ENCODE results near the gene TSPAN14.

TSPAN14 gene
- total RNA-seq, result 42.8 to 307 (median 136) reads per million in 9 experiments

- H3K4me1 Mint-ChIP-seq (ENCODE audit: low read depth in 2 of 2), result peaks cover 42% of the 10 kb centered on the region in 2 donors
- H3K4me3 Mint-ChIP-seq, result peak within 1 kb of the TSS; percentile 92 to 97
- no peaks in the 10 kb centered on the region for H3K9me3 Mint-ChIP-seq
- H3K27ac Mint-ChIP-seq, result peak within 1 kb of the TSS; percentile 92 to 93
- DNase-seq, result peak; percentile 39 to 62 (median 58)
- ATAC-seq (replicated peaks), result peak; percentile 72
- H3K36me3 Mint-ChIP-seq (ENCODE audit: insufficient read depth), result peaks cover 26% of the 10 kb centered on the region
- H3K27me3 Mint-ChIP-seq, result no peaks in the 10 kb centered on the region
These were observed at the start of gene TSPAN14 for GRCh38 chr10:80453842-80454512. TSPAN14 (plus strand) TSS chr10:80454310; CDS start chr10:80489234, 34,924 bp downstream.

GRCh38 chr10:80405035-80405434 lies 49.1 kb upstream of the TSPAN14 start:
- Mint-ChIP-seq H3K27ac (no peak overlapping the region), H3K27me3 (peaks cover 0 to 7% of the 10 kb centered on the region in 2 donors), H3K9me3 (no peaks in the 10 kb centered on the region), H3K36me3 (ENCODE audit: insufficient read depth) (no peaks in the 10 kb centered on the region), H3K4me1 (ENCODE audit: low read depth in 2 of 2) (peaks cover 7% of the 10 kb centered on the region in 2 donors), H3K4me3 (no peak overlapping the region)
- no peak for DNase-seq
- ATAC-seq (replicated peaks), result no peak

DNA sequence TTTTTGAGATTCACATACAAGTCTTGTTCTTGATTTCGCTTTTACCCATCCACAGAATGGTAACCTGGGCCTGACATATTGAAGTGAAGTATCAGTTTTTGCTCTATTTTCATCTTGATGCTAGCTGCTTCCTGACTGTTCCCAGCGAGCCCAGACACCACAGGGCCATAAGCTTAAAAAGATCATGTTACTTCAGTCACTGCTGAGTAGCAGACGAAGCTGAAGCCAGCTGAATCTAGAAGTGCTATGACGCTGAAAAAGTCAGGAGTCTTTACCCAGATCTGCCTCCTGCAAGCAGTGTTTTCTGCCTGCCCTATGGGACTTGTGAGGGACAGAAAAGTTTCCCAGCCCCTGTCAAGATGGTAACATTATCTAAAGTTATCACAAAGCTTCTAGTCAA lies 48.5 kb upstream of the TSPAN14 start:
- H3K36me3 Mint-ChIP-seq (ENCODE audit: insufficient read depth), result no peaks in the 10 kb centered on the region
- H3K27me3 Mint-ChIP-seq, result peaks cover 0 to 7% of the 10 kb centered on the region in 2 donors
- no peak overlapping the region for H3K27ac Mint-ChIP-seq
- ATAC-seq (replicated peaks), result no peak
- no peak for DNase-seq
- H3K4me1 Mint-ChIP-seq (ENCODE audit: low read depth in 2 of 2), result peaks cover 7% of the 10 kb centered on the region in 2 donors
- H3K4me3 Mint-ChIP-seq, result no peak overlapping the region
- no peaks in the 10 kb centered on the region for H3K9me3 Mint-ChIP-seq

DNA sequence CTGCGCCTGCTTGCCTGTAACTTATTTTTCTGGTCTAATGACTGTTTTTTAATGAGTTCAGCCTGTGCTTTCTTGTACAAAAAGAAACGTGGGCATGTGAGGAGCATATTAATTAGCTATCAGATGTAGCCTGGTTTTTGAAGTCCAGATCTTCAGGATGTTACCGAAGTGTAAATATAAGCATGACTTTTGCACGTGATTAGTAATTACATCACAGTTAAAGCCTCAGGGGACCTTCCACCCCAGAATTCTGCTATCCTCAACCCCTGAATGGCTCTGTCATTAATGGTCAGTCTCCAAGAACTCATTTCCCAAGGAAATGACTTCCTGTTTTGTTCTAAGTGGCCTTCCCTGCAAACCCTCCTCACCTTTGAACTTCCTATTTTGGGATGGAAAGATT lies 47.9 kb upstream of the TSPAN14 start:
- H3K4me3 Mint-ChIP-seq, result no peak overlapping the region

GRCh38 chr10:80407812-80408241 lies 46.3 kb upstream of the TSPAN14 start:
- peaks cover 7% of the 10 kb centered on the region in 2 donors for H3K4me1 Mint-ChIP-seq (ENCODE audit: low read depth in 2 of 2)
- ATAC-seq (replicated peaks) (peak; percentile 29), DNase-seq (no peak)
- H3K4me3 Mint-ChIP-seq, result peak overlapping the region; percentile 90 to 91
- H3K9me3 Mint-ChIP-seq, result no peaks in the 10 kb centered on the region
- peak overlapping the region in 1 of 2 donors; percentile 73 for H3K27ac Mint-ChIP-seq
- peaks cover 0 to 7% of the 10 kb centered on the region in 2 donors for H3K27me3 Mint-ChIP-seq
- no peaks in the 10 kb centered on the region for H3K36me3 Mint-ChIP-seq (ENCODE audit: insufficient read depth)

More for the DNA sequence above, 47.9 kb upstream of the TSPAN14 start:
- Mint-ChIP-seq H3K27me3 (peaks cover 0 to 7% of the 10 kb centered on the region in 2 donors), H3K4me1 (ENCODE audit: low read depth in 2 of 2) (peaks cover 7% of the 10 kb centered on the region in 2 donors), H3K27ac (no peak overlapping the region), H3K36me3 (ENCODE audit: insufficient read depth) (no peaks in the 10 kb centered on the region), H3K9me3 (no peaks in the 10 kb centered on the region)
- ATAC-seq (replicated peaks), result no peak
- DNase-seq, result no peak

- H3K9me3 Mint-ChIP-seq, result no peaks in the 10 kb centered on the region
- H3K27me3 Mint-ChIP-seq, result peaks cover 0 to 7% of the 10 kb centered on the region in 2 donors
- no peaks in the 10 kb centered on the region for H3K36me3 Mint-ChIP-seq (ENCODE audit: insufficient read depth)
- DNase-seq (peak; percentile 70 to 75 (median 71)), ATAC-seq (replicated peaks) (peak; percentile 96)
- peaks cover 7% of the 10 kb centered on the region in 2 donors for H3K4me1 Mint-ChIP-seq (ENCODE audit: low read depth in 2 of 2)
- peak within 1 kb of the TSS; percentile 90 to 91 for H3K4me3 Mint-ChIP-seq
- H3K27ac Mint-ChIP-seq, result peak within 1 kb of the TSS in 1 of 2 donors; percentile 73
These were observed 45.6 kb upstream of the TSPAN14 start, which contains the start of gene PRXL2A for GRCh38 chr10:80408242-80409101. PRXL2A (plus strand) TSS chr10:80408551; CDS start chr10:80420468, 11,917 bp downstream.

GRCh38 chr10:80409121-80409520 lies 45.0 kb upstream of the TSPAN14 start:
- Mint-ChIP-seq H3K4me1 (ENCODE audit: low read depth in 2 of 2) (peaks cover 7% of the 10 kb centered on the region in 2 donors), H3K4me3 (peak overlapping the region; percentile 45 to 91), H3K36me3 (ENCODE audit: insufficient read depth) (no peaks in the 10 kb centered on the region), H3K9me3 (no peaks in the 10 kb centered on the region), H3K27ac (peak overlapping the region in 1 of 2 donors; percentile 65), H3K27me3 (peaks cover 0 to 7% of the 10 kb centered on the region in 2 donors)
- ATAC-seq (replicated peaks) (no peak), DNase-seq (no peak)

DNA sequence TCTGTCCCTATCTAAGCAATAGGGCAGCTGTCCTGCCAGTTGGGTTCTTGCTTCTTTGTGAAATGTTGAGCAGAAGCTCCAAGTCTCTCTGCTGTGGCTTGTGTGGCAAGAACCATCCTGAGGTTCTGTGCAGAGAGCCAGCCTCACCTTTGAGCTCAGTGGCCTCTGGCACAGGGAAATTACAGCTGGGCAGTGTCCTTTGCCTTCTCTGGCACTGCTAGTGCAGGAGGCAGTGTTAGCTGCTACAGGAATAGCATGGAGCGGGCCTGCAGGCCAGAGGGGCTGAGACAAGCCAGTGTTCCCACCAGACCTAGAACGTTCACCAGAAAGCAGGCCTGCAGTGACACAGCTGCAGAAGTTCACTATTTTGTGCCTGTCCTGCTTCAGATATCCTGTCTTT lies 44.0 kb upstream of the TSPAN14 start:
- DNase-seq (no peak), ATAC-seq (replicated peaks) (no peak)
- Mint-ChIP-seq H3K27ac (no peak overlapping the region), H3K9me3 (no peaks in the 10 kb centered on the region), H3K4me1 (ENCODE audit: low read depth in 2 of 2) (peaks cover 7% of the 10 kb centered on the region in 2 donors), H3K36me3 (ENCODE audit: insufficient read depth) (no peaks in the 10 kb centered on the region), H3K4me3 (peak overlapping the region in 1 of 2 donors; percentile 45), H3K27me3 (peaks cover 0 to 7% of the 10 kb centered on the region in 2 donors)

DNA sequence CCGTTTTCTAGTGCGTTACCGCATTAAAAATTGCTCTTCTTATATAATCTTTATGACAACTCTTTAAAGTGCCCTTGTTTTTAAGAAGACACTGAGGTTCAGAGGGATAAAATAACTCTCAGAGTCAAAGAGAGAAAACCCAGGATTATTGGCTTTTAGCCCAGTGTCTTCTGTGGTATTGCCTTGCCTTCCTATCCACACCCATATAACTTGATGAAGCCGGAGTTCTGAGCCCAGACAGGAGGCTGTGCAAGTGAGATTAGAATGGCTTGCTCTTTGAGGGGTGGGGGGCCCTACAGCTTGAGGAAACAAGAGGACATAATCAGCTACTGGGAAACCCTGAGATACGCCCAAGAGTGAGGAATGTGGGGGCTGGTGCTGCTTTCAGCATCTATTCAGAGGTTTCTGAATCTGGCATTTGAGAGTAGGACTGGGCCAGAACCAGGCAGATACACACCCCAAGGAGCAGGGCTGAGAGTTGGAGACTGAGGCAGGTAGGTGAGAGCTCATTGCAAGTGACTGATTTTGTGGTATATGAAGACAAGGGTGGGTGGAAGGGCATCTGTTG lies 43.4 kb upstream of the TSPAN14 start:
- H3K27ac Mint-ChIP-seq, result no peak overlapping the region
- ATAC-seq (replicated peaks) (no peak), DNase-seq (no peak)
- H3K4me1 Mint-ChIP-seq (ENCODE audit: low read depth in 2 of 2), result peaks cover 7% of the 10 kb centered on the region in 2 donors
- no peak overlapping the region for H3K4me3 Mint-ChIP-seq
- H3K9me3 Mint-ChIP-seq, result no peaks in the 10 kb centered on the region
- H3K27me3 Mint-ChIP-seq, result peaks cover 0 to 7% of the 10 kb centered on the region in 2 donors
- H3K36me3 Mint-ChIP-seq (ENCODE audit: insufficient read depth), result no peaks in the 10 kb centered on the region

DNA sequence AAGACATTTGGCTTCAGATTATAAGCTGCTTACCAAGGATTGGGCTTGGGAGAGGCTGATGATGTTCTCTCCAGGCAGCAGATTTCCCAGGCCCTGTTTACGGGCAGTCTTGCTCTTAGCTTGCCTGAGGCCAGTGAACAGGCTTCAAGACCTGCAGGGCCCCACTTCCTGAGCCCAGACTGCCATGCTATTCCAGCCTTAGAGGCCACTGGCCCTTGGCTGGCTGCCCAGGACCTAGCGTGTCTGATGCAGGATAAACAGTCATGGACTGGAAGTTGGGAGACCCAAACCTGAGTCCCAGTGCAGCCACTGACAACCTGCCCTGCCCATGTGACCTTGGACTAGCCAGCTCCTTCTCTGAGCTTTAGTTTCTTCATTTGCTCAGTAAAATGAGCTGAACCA lies 42.8 kb upstream of the TSPAN14 start:
- DNase-seq, result no peak
- H3K4me1 Mint-ChIP-seq (ENCODE audit: low read depth in 2 of 2), result peaks cover 7% of the 10 kb centered on the region in 2 donors
- no peak overlapping the region for H3K4me3 Mint-ChIP-seq
- ATAC-seq (replicated peaks), result no peak
- H3K27me3 Mint-ChIP-seq, result peaks cover 0 to 7% of the 10 kb centered on the region in 2 donors
- no peak overlapping the region for H3K27ac Mint-ChIP-seq
- no peaks in the 10 kb centered on the region for H3K9me3 Mint-ChIP-seq
- no peaks in the 10 kb centered on the region for H3K36me3 Mint-ChIP-seq (ENCODE audit: insufficient read depth)

GRCh38 chr10:80411681-80412220 lies 42.4 kb upstream of the TSPAN14 start:
- DNase-seq (no peak), ATAC-seq (replicated peaks) (no peak)
- no peaks in the 10 kb centered on the region for H3K36me3 Mint-ChIP-seq (ENCODE audit: insufficient read depth)
- H3K27me3 Mint-ChIP-seq, result peaks cover 0 to 7% of the 10 kb centered on the region in 2 donors
- H3K4me3 Mint-ChIP-seq, result no peak overlapping the region
- no peaks in the 10 kb centered on the region for H3K9me3 Mint-ChIP-seq
- H3K27ac Mint-ChIP-seq, result no peak overlapping the region
- peaks cover 7% of the 10 kb centered on the region in 2 donors for H3K4me1 Mint-ChIP-seq (ENCODE audit: low read depth in 2 of 2)

DNA sequence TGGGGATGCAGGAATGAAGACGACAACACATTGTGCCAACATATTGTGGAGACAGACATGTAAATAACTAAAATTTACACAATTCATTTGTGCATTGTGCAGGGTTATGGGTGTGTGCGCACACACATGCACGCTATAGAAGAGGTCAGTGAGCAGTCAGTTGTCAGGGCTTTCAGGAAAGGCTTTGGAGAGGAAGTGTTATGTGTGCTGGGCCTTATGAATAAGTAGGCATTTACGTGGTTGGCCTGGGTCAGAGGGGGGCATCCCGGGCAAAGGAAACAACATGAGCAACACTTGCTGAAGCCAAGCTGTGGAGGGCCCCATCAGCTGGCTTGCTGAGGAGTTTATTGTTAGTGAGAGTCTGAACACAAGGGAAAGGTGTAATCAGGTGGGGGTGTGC lies 41.6 kb upstream of the TSPAN14 start:
- ATAC-seq (replicated peaks) (no peak), DNase-seq (no peak)
- no peaks in the 10 kb centered on the region for H3K9me3 Mint-ChIP-seq
- no peak overlapping the region for H3K27ac Mint-ChIP-seq
- peaks cover 0 to 5% of the 10 kb centered on the region in 2 donors for H3K27me3 Mint-ChIP-seq
- no peak overlapping the region for H3K4me3 Mint-ChIP-seq
- H3K4me1 Mint-ChIP-seq (ENCODE audit: low read depth in 2 of 2), result peaks cover 7% of the 10 kb centered on the region in 2 donors
- H3K36me3 Mint-ChIP-seq (ENCODE audit: insufficient read depth), result no peaks in the 10 kb centered on the region
